ENCODE measurements around the gene TMEM139. TPM values are rescaled to one million over a fixed set of nuclear protein-coding genes. Genes with fewer than 3 reads are reported as not detected.

TMEM139 gene
- polyA plus RNA-seq, 1 of the 3 experiments (the other 2 are of a cell fraction) = 0.05 TPM

DNA sequence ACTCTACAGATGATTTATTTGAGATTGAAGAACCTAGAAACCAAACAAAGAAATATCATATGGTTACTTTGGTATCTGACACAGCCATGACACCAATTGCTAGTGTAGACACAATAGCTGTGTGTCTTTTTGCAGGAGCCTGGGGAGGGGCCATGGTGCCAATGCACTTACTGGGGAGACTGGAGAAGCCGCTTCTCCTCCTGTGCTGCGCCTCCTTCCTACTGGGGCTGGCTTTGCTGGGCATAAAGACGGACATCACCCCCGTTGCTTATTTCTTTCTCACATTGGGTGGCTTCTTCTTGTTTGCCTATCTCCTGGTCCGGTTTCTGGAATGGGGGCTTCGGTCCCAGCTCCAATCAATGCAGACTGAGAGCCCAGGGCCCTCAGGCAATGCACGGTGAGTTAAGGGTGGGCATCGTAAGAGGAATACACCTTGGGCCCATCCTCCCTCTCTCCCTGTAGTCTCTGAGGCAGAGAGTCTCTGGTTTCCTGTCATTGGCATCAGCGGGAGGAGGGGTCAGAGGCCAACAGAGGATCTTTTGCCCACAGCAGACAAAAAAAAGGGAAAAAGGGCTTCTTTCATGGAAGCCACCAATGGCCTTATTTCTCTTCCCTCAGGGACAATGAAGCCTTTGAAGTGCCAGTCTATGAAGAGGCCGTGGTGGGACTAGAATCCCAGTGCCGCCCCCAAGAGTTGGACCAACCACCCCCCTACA, 1.2 kb downstream of the TMEM139 start (continued):
- no peak for TF ChIP-seq FOXM1 (IDR thresholded peaks at IDR 0.05; ENCODE audit: low read depth)
- no peak for TF ChIP-seq RAD21 (IDR thresholded peaks at IDR 0.05; ENCODE audit: low read length)
- no peak for TF ChIP-seq MEF2A (IDR thresholded peaks at IDR 0.05; ENCODE audit: borderline replicate concordance, low read depth)
- no peak for TF ChIP-seq YY1 (IDR thresholded peaks at IDR 0.05; ENCODE audit: low read depth)
- TF ChIP-seq, protein P1, sequence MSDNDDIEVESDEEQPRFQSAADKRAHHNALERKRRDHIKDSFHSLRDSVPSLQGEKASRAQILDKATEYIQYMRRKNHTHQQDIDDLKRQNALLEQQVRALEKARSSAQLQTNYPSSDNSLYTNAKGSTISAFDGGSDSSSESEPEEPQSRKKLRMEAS (IDR thresholded peaks at IDR 0.05; ENCODE audit: low read depth) = no peak
- TF ChIP-seq POLR2AphosphoS5 (IDR thresholded peaks at IDR 0.05; ENCODE audit: low read depth, low read length) = no peak
- TF ChIP-seq SMC3 (IDR thresholded peaks at IDR 0.05; ENCODE audit: low read depth, low read length) = no peak

GRCh38 chr7:143286522-143286890, 1.7 kb downstream of the TMEM139 start:
- Histone ChIP-seq H3K4me3 (ENCODE audit: low read depth in 2 of 2, low read length in 1 of 2) (no peak overlapping the region), H3K27ac (ENCODE audit: low read depth in 2 of 2, low read length in 1 of 2) (no peak overlapping the region), H3K4me2 (no peak overlapping the region), H3K9ac (no peak overlapping the region), H4K20me1 (ENCODE audit: insufficient read depth) (peaks cover 15% of the 10 kb centered on the region; the same call in 1 of the 2 replicates), H3K9me2 (no peaks in the 10 kb centered on the region), H3K4me1 (ENCODE audit: control insufficient read depth in 1 of 2, insufficient read depth in 2 of 2, low read depth in 1 of 2, low read length in 1 of 2) (peaks cover 15 to 26% of the 10 kb centered on the region in 2 experiments; a peak in 3 of 4 replicates), H3F3A (replicated peaks; ENCODE audit: insufficient read depth) (peaks cover 2% of the 10 kb centered on the region), H3K27me3 (ENCODE audit: insufficient read depth) (no peaks in the 10 kb centered on the region), H3K79me2 (ENCODE audit: insufficient read depth) (peaks cover 31% of the 10 kb centered on the region), H2AFZ (ENCODE audit: low read depth) (no peak overlapping the region), H3K36me3 (replicated peaks in 1 of 2; ENCODE audit: control insufficient read depth in 1 of 2, insufficient read depth in 2 of 2, low read length in 1 of 2) (peaks cover 8 to 12% of the 10 kb centered on the region in 2 experiments), H3K9me3 (no peaks in the 10 kb centered on the region)
- TF ChIP-seq YY1 (IDR thresholded peaks at IDR 0.05; ENCODE audit: low read depth) = no peak
- no peak for TF ChIP-seq CHD2 (IDR thresholded peaks at IDR 0.05; ENCODE audit: low read length, partially characterized antibody)
- no peak for TF ChIP-seq FOXM1 (IDR thresholded peaks at IDR 0.05; ENCODE audit: low read depth)
- TF ChIP-seq POLR2AphosphoS5 (IDR thresholded peaks at IDR 0.05; ENCODE audit: low read depth, low read length) = no peak
- TF ChIP-seq FOXJ3 (CRISPR knock-in tag; IDR thresholded peaks at IDR 0.05) = no peak
- no peak for TF ChIP-seq TAF1 (IDR thresholded peaks at IDR 0.05; ENCODE audit: borderline replicate concordance, low read depth, low read length)
- TF ChIP-seq, protein P2, sequence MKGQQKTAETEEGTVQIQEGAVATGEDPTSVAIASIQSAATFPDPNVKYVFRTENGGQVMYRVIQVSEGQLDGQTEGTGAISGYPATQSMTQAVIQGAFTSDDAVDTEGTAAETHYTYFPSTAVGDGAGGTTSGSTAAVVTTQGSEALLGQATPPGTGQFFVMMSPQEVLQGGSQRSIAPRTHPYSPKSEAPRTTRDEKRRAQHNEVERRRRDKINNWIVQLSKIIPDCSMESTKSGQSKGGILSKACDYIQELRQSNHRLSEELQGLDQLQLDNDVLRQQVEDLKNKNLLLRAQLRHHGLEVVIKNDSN (IDR thresholded peaks at IDR 0.05; ENCODE audit: borderline replicate concordance, low read depth) = no peak
- TF ChIP-seq FOSL2 (IDR thresholded peaks at IDR 0.05; ENCODE audit: borderline replicate concordance, low read depth) = no peak
- TF ChIP-seq SIN3A (IDR thresholded peaks at IDR 0.05; ENCODE audit: borderline replicate concordance, low read depth, low read length) = no peak
- TF ChIP-seq RAD21 (IDR thresholded peaks at IDR 0.05; ENCODE audit: low read length) = no peak
- no peak for TF ChIP-seq RFX5 (IDR thresholded peaks at IDR 0.05; ENCODE audit: low read length)
- no peak for TF ChIP-seq REST (IDR thresholded peaks at IDR 0.05; ENCODE audit: low read depth, low read length)
- TF ChIP-seq GATA2 (CRISPR knock-in tag; IDR thresholded peaks at IDR 0.05) = no peak
- TF ChIP-seq TEAD4 (IDR thresholded peaks at IDR 0.05; ENCODE audit: borderline replicate concordance, insufficient read depth) = no peak
- no peak for TF ChIP-seq CTCF (IDR thresholded peaks at IDR 0.05)
- no peak for TF ChIP-seq RCOR1 (IDR thresholded peaks at IDR 0.05; ENCODE audit: low read length)
- no peak for TF ChIP-seq ELF1 (IDR thresholded peaks at IDR 0.05)
- no peak for TF ChIP-seq NFIC (IDR thresholded peaks at IDR 0.05; ENCODE audit: borderline replicate concordance)
- 87% methylated on average over 5 of the region's 6 CpGs for WGBS (ENCODE audit: low lambda C conversion rate)
- CTCF ChIA-PET = interaction anchor here (0.7 to 3.2 kb wide), 3 partner anchors 13 to 94 kb away, joined by 3 to 13 read pairs (median 10); no protein-coding TSS in a partner anchor
- POLR2A ChIA-PET = no interaction called here
- no peak for DNase-seq
